Measurements from ENCODE around the gene MYL7.
A peak's percentile ranks its signal among the peaks of the same experiment; 100 is the strongest.

Gene MYL7

GRCh38 chr7:44140341-44140740 lies 791 bp downstream of the MYL7 start:
- H3K79me2 ChIP-seq (ENCODE audit: insufficient read depth, low read length) = no peaks in the 10 kb centered on the region
- H3K4me2 ChIP-seq (ENCODE audit: insufficient read depth, low read length) = no peak overlapping the region
- no peak for ATAC-seq (ENCODE audit: insufficient read depth, low read depth)
- no peaks in the 10 kb centered on the region for H3K4me1 ChIP-seq (ENCODE audit: insufficient read depth, low read length)
- no peak for DNase-seq
- no peak overlapping the region for H3K27ac ChIP-seq (ENCODE audit: low read length)
- no peaks in the 10 kb centered on the region for H3K36me3 ChIP-seq (ENCODE audit: insufficient read depth, low read length)
- H3K9ac ChIP-seq (ENCODE audit: low read depth, low read length) = no peak overlapping the region
- no peaks in the 10 kb centered on the region for H3K9me3 ChIP-seq (ENCODE audit: insufficient read depth, low read length, severe bottlenecking)
- no peak for TF ChIP-seq EZH2 (IDR thresholded peaks at IDR 0.05; ENCODE audit: borderline replicate concordance, low read depth, low read length, severe bottlenecking)
- TF ChIP-seq CTCF (IDR thresholded peaks at IDR 0.05; ENCODE audit: borderline replicate concordance, extremely low read depth, low read length, poor library complexity, severe bottlenecking) = no peak
- no peak overlapping the region for H2AFZ ChIP-seq (ENCODE audit: low read depth, low read length)
- no peaks in the 10 kb centered on the region for H3K27me3 ChIP-seq (ENCODE audit: insufficient read depth, low read length, poor library complexity)
- no peak overlapping the region for H3K4me3 ChIP-seq (ENCODE audit: low read depth in 1 of 2, low read length in 2 of 2)
- no peaks in the 10 kb centered on the region for H4K20me1 ChIP-seq (ENCODE audit: insufficient read depth, low read length)

GRCh38 chr7:44139311-44140010 lies 1.7 kb downstream of the MYL7 start:
- no peak overlapping the region for H3K4me3 ChIP-seq (ENCODE audit: low read depth in 1 of 2, low read length in 2 of 2)
- H3K79me2 ChIP-seq (ENCODE audit: insufficient read depth, low read length) = no peaks in the 10 kb centered on the region
- no peak overlapping the region for H3K27ac ChIP-seq (ENCODE audit: low read length)
- H3K4me1 ChIP-seq (ENCODE audit: insufficient read depth, low read length) = no peaks in the 10 kb centered on the region
- H3K4me2 ChIP-seq (ENCODE audit: insufficient read depth, low read length) = no peak overlapping the region
- no peaks in the 10 kb centered on the region for H3K27me3 ChIP-seq (ENCODE audit: insufficient read depth, low read length, poor library complexity)
- no peak for ATAC-seq (ENCODE audit: insufficient read depth, low read depth)
- H2AFZ ChIP-seq (ENCODE audit: low read depth, low read length) = no peak overlapping the region
- no peak for DNase-seq
- H4K20me1 ChIP-seq (ENCODE audit: insufficient read depth, low read length) = no peaks in the 10 kb centered on the region
- no peak overlapping the region for H3K9ac ChIP-seq (ENCODE audit: low read depth, low read length)
- H3K36me3 ChIP-seq (ENCODE audit: insufficient read depth, low read length) = no peaks in the 10 kb centered on the region
- H3K9me3 ChIP-seq (ENCODE audit: insufficient read depth, low read length, severe bottlenecking) = no peaks in the 10 kb centered on the region
- TF ChIP-seq CTCF (IDR thresholded peaks at IDR 0.05; ENCODE audit: borderline replicate concordance, extremely low read depth, low read length, poor library complexity, severe bottlenecking) (no peak), EZH2 (IDR thresholded peaks at IDR 0.05; ENCODE audit: borderline replicate concordance, low read depth, low read length, severe bottlenecking) (no peak)

GRCh38 chr7:44138698-44139097 lies 2.4 kb downstream of the MYL7 start:
- no peak for DNase-seq
- H4K20me1 ChIP-seq (ENCODE audit: insufficient read depth, low read length) = no peaks in the 10 kb centered on the region
- no peak overlapping the region for H3K27ac ChIP-seq (ENCODE audit: low read length)
- no peak overlapping the region for H3K4me3 ChIP-seq (ENCODE audit: low read depth in 1 of 2, low read length in 2 of 2)
- no peak overlapping the region for H3K4me2 ChIP-seq (ENCODE audit: insufficient read depth, low read length)
- H3K36me3 ChIP-seq (ENCODE audit: insufficient read depth, low read length) = no peaks in the 10 kb centered on the region
- no peaks in the 10 kb centered on the region for H3K4me1 ChIP-seq (ENCODE audit: insufficient read depth, low read length)
- H2AFZ ChIP-seq (ENCODE audit: low read depth, low read length) = no peak overlapping the region
- H3K9me3 ChIP-seq (ENCODE audit: insufficient read depth, low read length, severe bottlenecking) = no peaks in the 10 kb centered on the region
- ATAC-seq (ENCODE audit: insufficient read depth, low read depth) = 0 out of 3 replicates have a peak, but pooled peaks have one; percentile 29
- no peak for TF ChIP-seq EZH2 (IDR thresholded peaks at IDR 0.05; ENCODE audit: borderline replicate concordance, low read depth, low read length, severe bottlenecking)
- peak; percentile 24 for TF ChIP-seq CTCF (IDR thresholded peaks at IDR 0.05; ENCODE audit: borderline replicate concordance, extremely low read depth, low read length, poor library complexity, severe bottlenecking)
- no peak overlapping the region for H3K9ac ChIP-seq (ENCODE audit: low read depth, low read length)
- H3K79me2 ChIP-seq (ENCODE audit: insufficient read depth, low read length) = no peaks in the 10 kb centered on the region
- no peaks in the 10 kb centered on the region for H3K27me3 ChIP-seq (ENCODE audit: insufficient read depth, low read length, poor library complexity)
